Progenitor cell of endocrine pancreas (in vitro differentiated cells): ENCODE data around the gene ABTB2. TPM values are rescaled to one million over a fixed set of nuclear protein-coding genes. Genes with fewer than 3 reads are reported as not detected.

Source experiments
- DNase-seq: peaks from one replicate; pipeline ENCODE4 v3.0.0; 2021; ENCODE audit warnings: low spot score; ENCODE audit not compliant: unreplicated experiment
- H3K27ac Mint-ChIP-seq: 2 replicates; pipeline ENCODE4 v1.8.0; 2021; ENCODE audit warnings: mild to moderate bottlenecking, moderate library complexity, mixed read lengths
- H3K27me3 Mint-ChIP-seq: 2 replicates; pipeline ENCODE4 v1.8.0; 2021; ENCODE audit warnings: mixed read lengths
- H3K36me3 Mint-ChIP-seq: 2 replicates; pipeline ENCODE4 v1.8.0; 2022; ENCODE audit warnings: mixed read lengths; ENCODE audit not compliant: insufficient read depth
- H3K4me1 Mint-ChIP-seq: 2 replicates; pipeline ENCODE4 v1.8.0; 2021; ENCODE audit warnings: low read depth, mixed read lengths
- H3K4me3 Mint-ChIP-seq: 2 replicates; pipeline ENCODE4 v1.8.0; 2021; ENCODE audit warnings: low read depth, mild to moderate bottlenecking, moderate library complexity, mixed read lengths
- H3K9me3 Mint-ChIP-seq: 2 replicates; pipeline ENCODE4 v1.8.0; 2021; ENCODE audit warnings: low read depth, mixed read lengths
- CTCF ChIP-seq: fragments of 200-600 bp; sonication (generic); IDR thresholded peaks from one replicate; pipeline ENCODE4 v1.5.0; 2021; ENCODE audit warnings: antibody characterized with exemption, mild to moderate bottlenecking; ENCODE audit not compliant: unreplicated experiment
- total RNA-seq: library from RNA; stranded (reverse); gene quantifications from 2 replicates; pipeline ENCODE4 v1.2.1, GENCODE V29; 2021

ABTB2 gene
- total RNA-seq, 1 donor from 2014 or later: 19.5 TPM

- Mint-ChIP-seq H3K27me3 (no peaks in the 10 kb centered on the region), H3K4me3 (no peak overlapping the region), H3K27ac (no peak overlapping the region), H3K4me1 (no peaks in the 10 kb centered on the region), H3K9me3 (no peaks in the 10 kb centered on the region), H3K36me3 (peaks cover 30% of the 10 kb centered on the region)
- no peak for TF ChIP-seq CTCF
- DNase-seq: no peak
These were observed 237.2 kb downstream of the ABTB2 start for GRCh38 chr11:34120651-34121050.

- Mint-ChIP-seq H3K36me3 (peaks cover 29% of the 10 kb centered on the region), H3K4me3 (no peak overlapping the region)
These were observed 243.3 kb downstream of the ABTB2 start for GRCh38 chr11:34114471-34114870.

GRCh38 chr11:34114014-34114413, 243.8 kb downstream of the ABTB2 start:
- no peak for TF ChIP-seq CTCF
- Mint-ChIP-seq H3K27ac (no peak overlapping the region), H3K4me1 (no peaks in the 10 kb centered on the region), H3K36me3 (peaks cover 32% of the 10 kb centered on the region), H3K4me3 (no peak overlapping the region), H3K9me3 (no peaks in the 10 kb centered on the region), H3K27me3 (no peaks in the 10 kb centered on the region)
- no peak for DNase-seq

More at GRCh38 chr11:34114471-34114870, 243.3 kb downstream of the ABTB2 start:
- no peak for TF ChIP-seq CTCF
- Mint-ChIP-seq H3K27ac (no peak overlapping the region), H3K9me3 (no peaks in the 10 kb centered on the region), H3K4me1 (no peaks in the 10 kb centered on the region), H3K27me3 (no peaks in the 10 kb centered on the region)
- DNase-seq: no peak

- Mint-ChIP-seq H3K9me3 (no peaks in the 10 kb centered on the region), H3K4me3 (no peak overlapping the region), H3K36me3 (peaks cover 26% of the 10 kb centered on the region), H3K27ac (no peak overlapping the region), H3K4me1 (peaks cover 3% of the 10 kb centered on the region), H3K27me3 (no peaks in the 10 kb centered on the region)
- TF ChIP-seq CTCF: no peak
- DNase-seq: no peak
These were observed 246.0 kb downstream of the ABTB2 start for GRCh38 chr11:34111722-34112270.

GRCh38 chr11:34105957-34106504, 251.8 kb downstream of the ABTB2 start:
- H3K27ac Mint-ChIP-seq: peak overlapping the region; percentile 97
- H3K27me3 Mint-ChIP-seq: no peaks in the 10 kb centered on the region
- no peak for TF ChIP-seq CTCF
- no peak for DNase-seq
- peak overlapping the region; percentile 95 for H3K4me3 Mint-ChIP-seq
- H3K36me3 Mint-ChIP-seq: peaks cover 10% of the 10 kb centered on the region
- H3K9me3 Mint-ChIP-seq: no peaks in the 10 kb centered on the region
- H3K4me1 Mint-ChIP-seq: peaks cover 16% of the 10 kb centered on the region
